ENCODE measurements around the gene DLK1.

DLK1 gene

DNA sequence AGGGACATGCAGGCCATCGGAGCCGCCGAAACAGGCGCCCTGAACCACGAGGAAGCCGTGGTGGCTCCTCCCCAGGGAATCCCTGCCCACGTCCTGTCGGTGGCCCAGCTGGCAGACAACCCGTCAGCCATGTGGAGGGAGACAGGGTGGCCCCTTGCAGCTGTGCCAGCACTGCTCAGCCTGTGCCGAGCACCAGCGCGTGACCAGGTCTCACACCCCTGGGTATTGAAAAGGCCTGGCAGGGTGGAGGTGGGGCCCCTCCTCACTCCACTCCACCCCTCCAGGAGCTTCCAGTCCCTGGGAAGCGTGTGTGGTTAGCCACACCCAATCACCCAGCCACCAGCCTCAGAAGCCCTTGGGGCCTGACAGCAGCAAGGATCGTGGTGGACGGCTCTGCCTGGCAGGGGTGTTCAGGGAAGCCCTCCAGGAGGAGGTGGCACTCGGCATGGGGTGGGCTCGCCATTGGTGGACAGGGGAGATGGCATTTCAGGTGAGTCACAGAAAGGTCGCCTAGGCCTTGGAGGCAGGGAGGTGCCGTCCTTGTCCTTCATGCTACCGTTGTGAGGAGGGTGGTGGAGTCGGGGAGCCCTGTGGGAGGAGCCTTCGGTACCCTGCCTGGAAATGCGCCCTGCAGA, 12.3 kb upstream of the DLK1 start:
- no peak for DNase-seq (ENCODE audit: low spot score)

DNA sequence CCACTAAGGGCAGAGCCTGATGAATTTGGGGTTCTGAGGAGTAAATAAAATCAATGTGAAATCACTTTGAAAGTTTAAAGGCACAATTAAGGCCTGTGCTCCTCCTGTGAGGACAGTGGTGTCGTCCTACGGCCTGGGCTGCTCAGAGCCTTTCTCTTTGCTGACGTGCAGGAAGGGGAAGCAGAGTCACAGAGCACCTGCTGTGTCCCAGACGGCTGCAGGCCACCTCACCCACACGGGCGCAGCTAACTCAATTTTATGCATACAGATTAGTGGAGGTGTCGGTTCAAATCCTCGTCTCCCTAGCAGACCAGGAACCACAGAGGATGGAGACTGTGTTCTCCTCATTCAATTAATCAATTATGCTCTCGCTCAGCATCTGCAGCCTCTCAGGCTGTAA, 11.4 kb upstream of the DLK1 start:
- no peak for DNase-seq (ENCODE audit: low spot score)

DNA sequence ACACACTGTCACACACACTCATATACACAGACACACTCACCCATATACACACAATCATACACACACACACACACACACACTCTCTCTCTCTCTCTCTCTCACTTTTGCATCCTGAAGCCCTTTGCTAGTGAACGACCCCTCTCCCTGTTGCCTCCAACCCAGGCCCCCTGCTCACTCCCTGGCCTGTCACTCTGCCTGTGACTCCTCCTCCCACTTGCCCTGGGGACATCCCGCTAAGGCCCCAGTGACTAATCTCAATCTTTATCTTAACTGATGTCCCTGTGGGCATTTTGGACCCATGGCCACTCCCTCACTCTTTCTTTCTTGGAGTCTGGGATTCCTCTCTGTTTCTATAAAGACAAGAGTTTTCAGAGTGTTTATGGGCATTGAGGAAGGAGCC, 10.9 kb upstream of the DLK1 start:
- no peak for DNase-seq (ENCODE audit: low spot score)

DNA sequence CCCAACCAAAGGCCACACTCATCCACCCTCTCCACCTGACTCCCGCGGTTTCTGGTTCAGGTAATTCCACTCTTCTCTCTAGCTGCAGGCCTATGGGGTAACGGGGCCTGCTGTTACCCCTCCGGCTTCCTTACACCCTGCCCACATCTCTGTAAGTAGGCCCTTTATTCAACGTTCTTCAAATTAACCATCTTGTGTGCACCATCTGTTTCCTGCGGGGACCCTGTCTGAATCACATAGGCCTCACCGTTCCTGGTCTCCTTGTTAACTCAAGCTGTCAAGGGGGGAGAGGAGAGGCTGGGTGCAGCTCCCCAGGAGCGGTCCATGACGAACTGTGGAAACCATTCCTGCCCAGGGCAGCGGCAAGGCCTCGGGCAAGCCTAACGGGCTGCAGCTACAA, 9.3 kb upstream of the DLK1 start:
- DNase-seq (ENCODE audit: low spot score), result no peak

DNA sequence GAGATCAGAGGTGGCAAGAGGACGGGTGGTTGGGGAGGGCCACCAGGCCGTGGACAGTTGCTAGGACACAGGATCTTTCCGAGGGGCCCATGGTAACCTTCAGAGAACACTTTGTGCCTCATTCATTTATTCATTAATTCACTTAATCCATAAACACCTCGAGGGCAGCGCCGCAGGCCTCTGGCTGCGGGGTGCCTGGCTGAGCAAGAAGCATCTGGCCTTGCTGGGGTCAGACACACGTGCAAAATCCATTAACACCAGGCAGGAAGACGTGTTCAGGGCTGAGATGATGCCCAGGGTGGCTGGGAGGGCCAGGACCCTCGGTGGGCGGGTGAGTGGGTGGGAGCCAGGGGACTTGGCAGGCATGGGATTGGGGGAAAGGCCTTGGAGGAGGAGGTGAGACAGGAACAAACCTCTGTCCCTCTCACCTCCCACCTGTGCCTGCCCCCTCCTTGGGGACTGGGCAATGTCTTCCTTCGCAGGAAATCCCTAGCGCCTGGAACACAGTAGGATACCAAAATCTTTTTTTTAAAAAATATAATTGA, 6.6 kb upstream of the DLK1 start:
- no peak for DNase-seq (ENCODE audit: low spot score)

DNA sequence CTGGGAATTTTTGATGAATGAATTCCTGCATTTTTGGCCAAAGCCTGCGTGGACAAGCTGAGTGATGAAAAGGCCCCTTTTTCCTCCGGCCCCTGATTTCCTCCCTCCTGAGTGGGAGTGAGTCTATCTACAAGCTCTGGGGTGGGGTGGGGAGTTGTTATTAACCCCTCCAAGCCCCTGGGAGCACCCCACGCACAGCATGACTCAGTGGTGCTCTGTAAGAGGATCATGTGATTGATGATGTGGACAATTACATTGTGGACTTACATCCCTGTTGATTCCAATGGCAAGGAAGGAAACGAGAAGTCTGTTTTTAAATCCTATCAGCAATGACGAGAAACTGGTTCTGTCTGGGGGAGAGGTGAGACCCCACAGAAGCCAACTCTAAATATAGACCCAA, 5.1 kb upstream of the DLK1 start:
- DNase-seq (ENCODE audit: low spot score), result no peak

DNA sequence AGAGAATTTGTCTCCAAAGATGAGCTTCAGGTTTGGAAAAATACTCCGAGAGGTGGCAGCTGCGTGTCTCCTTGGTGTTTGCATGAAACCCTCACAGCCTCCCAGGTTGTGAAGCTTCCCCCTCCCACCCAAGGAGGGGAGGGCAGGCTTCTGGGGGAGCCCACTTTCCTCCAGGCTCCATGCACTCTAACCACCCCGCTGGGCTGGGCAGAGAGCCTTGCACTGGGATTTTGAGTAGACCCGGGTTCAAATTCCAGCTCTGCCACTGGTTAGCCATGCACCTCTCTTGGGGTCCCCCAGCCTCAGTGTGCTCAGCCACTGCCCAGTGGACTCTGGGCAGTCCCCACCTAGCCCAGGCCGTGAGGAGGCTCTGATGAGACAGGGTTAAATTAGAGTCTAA, 4.3 kb upstream of the DLK1 start:
- DNase-seq (ENCODE audit: low spot score), result no peak

DNA sequence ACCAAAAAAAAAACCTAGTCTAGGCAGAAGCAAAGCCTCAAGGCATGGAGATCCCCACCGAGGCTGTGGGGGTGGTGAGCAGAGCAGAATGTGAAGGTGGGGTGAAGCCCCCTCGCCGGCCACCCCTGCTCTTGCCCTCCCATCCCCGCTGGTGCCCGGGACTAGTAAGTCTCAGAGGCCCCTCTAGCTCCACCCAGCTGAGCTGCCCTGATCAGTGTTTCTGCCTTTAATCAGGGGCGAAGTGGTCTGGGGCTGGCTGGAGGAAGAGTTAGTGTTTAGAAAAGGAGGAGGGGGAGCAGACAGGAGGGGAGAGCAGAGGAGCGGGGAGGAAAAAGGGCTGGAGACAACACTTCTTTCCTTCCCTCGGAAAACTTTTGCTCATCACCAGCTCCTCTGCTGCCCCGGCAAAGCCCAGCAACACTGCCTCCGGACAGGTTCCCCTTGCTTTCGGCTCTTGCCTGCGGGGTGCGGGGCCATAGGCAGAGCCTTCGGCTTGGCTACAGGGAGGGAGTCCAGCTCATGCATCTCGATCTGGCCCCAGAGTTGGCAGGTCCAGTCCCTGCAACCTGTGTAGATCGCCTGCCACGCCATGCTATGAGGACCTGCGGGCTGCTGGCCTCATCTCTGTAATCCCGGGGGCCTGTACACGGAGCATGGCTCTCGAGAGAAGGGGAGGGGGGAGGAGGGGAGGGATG, 3.4 kb upstream of the DLK1 start:
- DNase-seq (ENCODE audit: low spot score), result no peak

DNA sequence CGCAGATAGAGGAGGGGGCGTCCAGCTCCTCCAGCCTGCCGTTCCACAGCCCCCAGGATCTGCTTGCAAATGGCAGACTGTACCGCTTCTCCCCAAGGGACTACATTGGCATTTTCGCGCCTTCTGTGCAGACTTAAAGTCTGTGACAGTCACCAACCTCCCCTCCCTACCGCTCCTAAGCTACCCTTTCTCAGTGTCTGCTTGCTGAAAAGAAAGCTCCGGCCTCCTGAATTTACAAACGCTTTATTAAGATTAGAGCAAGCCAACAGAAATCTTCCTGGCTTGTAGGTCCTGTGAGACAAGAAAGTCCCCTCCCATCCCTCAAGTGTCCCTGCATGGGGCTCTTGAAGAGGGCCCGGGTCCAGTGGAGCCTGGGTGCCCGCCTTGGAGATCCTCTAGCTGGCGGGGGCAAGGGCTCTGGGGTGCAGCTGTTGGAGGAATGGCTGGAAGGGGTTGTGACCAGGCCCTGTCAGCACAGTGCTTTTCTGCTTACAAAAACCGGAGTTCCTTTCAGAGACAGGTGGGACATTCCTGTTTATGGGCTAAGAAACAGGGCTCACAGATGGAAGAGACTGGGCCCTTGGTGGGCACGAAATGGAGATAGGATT, 2.8 kb upstream of the DLK1 start:
- no peak for DNase-seq (ENCODE audit: low spot score)

DNA sequence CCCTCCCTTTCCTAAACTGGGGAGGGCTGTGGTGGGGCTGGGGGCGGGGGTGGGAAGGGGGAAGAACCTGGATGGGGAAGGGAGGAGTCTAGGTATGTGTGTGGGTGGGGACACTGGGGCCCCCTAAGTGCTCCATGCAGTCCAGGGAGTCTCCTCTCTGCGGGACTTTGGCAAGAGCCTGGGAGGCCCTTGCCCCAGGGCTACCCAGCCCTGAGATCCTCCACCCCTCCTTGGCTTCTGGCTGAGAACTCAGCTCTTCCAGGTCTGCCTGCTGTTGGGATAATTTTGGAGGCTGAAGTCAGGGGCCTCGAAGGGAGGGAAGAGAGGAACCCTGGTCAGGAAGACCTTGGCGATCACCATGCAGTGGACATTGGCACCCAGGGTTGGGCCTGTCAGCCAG, 2.2 kb upstream of the DLK1 start:
- DNase-seq (ENCODE audit: low spot score), result no peak

DNA sequence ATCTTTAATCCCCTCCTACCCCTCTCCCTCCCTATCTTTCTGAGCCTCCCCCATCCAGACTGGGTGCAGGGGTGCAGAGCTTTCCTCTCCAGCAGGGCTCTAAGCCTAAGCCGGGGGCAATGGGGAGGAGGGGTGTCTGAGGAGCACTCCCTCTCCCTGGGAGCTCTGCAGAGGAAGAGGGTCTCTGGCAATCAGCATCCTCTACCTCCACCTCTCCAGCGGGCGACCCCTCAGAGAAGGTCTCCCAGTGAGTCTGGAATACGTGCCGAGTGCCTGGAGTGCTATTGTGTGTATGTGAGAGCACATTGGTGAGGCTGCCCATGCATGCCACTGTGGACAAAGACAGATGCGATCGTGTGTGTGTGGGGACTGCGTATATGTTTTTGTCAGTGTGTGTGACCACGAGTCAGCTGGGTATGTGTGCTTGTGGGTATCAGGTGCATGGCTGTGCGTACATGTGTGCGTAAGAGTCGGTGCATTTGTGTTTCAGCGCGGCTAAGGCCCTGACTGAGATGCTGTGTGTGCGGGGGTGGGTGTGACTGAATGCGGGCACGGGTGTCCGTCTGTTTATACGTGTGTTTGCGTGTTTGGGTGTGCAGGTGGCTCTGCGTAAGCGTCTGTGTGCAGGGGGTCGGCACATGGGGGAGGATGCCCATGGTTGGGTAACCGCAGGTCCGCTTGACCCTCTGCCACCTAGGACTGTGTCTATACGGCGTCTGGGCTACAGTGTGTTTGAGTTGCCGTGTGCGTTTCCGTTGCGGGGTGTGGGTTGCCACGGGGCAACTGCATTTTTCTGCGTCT, 905 bp upstream of the DLK1 start:
- DNase-seq (ENCODE audit: low spot score), result no peak

DNA sequence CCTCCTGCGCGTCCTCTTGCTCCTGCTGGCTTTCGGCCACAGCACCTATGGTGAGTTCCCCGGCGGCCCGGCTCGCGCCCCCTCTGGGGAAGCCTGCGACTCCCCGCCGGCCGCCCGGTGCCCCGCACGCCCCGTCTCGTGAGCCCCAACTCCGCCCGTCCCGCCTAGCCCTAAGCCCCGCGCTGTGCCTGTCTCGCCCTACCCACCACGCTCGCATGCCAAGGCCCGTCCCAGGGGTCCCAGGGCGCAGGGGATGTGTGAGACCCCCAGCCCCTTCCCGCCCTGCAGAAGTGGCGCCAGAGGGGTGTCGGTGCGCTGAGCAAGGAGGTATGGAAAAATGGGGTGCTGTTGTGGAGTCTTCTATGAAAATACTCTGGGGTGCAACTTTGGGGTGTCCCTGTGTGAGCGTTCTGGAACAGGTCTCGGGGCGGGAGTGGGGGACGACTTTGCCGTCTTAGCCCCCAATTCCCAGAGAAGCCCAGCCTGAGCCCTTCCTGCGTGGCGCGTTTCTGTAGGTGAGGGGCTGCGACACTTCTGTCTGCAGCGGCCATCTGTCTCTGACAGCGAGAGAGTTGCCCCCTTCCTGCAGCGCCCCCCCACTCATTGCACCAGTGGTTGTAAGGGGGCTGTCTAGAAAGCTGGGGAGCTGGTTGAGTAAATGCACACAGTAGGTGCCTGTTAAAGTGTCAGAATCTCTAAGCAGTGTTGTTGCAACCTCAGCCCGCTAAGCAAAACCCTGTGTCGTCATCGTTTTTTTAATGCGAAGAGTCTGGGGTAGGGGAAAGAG, 587 bp downstream of the DLK1 start:
- no peak for DNase-seq (ENCODE audit: low spot score)

DNA sequence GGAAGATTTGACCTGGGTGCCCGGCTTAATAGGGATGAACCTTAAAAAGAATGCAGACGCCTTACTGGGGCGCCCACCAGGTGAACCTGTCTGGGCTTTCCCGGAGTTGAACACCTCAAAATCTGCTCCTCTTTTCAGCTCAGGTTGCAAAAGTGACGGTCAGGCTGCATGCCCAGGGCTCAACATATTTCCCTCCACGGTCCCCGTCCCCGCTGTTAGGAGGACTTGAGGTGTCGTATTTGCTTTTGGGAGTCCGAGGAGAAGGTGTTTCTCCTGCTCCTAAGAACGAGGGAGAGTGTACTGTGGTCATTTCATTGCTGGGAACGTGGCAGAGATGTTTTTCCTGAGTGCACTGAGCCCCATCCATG, 1.2 kb downstream of the DLK1 start:
- DNase-seq (ENCODE audit: low spot score), result no peak

DNA sequence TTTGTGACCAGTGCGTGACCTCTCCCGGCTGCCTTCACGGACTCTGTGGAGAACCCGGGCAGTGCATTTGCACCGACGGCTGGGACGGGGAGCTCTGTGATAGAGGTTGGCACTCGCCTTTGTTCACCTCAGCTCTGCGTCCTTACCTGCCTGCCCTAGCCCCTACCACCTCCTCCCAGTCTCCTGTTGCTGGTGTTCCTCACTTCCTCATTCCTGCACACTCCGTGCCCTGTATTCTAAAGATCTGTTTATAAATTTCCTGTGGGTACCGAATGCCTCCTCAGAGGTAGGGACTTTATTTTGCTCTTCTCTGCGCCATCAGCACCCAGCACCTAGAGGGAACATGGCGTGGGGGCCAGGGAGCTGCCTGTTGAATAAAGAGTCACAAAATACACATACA, 2.3 kb downstream of the DLK1 start:
- no peak for DNase-seq (ENCODE audit: low spot score)

DNA sequence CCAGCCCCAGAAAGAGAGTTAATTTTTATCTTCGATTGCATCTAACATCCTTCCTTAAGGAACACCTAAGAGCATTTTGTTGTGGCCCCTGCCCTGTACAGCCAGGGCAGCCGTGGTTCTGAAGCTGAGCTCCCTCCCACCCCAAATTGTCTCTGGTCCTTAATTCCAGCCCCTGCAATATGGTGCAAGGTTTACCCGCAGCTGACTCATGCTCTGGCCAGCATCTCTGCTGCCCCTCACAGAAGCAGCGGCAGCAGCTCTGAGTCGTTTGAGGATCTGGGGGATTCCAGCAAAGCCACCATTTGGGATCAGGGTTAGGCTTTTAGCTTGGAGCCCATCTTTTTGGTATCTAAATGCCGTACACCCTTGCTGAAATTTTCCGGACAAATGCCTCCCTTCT, 3.3 kb downstream of the DLK1 start:
- no peak for DNase-seq (ENCODE audit: low spot score)

DNA sequence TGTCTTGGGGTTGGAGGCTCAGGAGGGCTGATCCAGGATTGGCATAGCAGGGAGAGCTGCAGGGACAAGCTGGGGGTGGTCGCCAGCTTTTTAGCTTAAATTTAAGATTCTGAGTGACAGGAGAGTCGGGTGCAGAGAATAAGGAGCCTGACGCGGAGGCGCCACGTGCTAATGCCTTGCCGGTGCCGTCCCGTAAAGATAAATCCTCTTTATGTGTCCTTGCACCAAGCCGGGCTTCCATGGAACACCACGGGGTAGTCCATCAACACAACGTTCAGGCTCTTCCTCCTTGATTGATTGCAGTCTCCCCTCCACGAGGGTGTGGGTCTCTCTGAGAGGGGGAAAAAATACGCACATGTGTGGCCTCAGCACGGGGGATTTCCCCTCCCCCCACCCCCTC, 3.9 kb downstream of the DLK1 start:
- DNase-seq (ENCODE audit: low spot score), result no peak

DNA sequence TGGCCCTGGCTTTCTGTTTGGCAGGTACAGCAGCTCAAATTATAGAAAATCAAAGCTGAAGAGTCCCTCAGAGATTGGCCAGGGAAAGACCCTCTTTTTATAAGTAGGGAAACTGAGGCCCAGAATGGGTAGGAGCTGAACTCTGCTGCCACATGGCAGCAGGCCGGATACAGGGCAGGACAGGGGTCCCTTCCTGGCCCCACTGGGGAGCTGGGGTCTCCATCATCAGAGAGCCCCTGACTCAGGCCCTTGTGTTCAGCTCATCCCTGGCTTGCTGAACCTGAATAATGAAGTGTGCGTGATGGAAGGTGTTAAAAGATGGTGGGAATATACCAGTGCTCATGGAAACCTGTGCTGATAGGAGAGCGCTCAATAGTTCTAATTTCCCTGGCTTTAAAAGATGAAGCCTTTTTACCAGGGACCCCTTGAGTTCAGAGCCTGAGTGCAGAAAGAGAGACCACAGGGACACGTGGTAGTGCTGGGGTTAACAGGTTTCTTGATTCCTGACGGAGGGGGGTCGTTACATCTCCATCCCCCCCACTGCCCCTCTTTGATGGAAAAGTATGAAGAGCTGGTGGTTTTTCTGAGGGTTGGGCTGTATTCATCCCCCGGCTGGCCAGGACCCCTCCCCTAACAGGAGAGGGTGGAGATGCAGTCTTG, 4.4 kb downstream of the DLK1 start:
- DNase-seq (ENCODE audit: low spot score), result no peak

DNA sequence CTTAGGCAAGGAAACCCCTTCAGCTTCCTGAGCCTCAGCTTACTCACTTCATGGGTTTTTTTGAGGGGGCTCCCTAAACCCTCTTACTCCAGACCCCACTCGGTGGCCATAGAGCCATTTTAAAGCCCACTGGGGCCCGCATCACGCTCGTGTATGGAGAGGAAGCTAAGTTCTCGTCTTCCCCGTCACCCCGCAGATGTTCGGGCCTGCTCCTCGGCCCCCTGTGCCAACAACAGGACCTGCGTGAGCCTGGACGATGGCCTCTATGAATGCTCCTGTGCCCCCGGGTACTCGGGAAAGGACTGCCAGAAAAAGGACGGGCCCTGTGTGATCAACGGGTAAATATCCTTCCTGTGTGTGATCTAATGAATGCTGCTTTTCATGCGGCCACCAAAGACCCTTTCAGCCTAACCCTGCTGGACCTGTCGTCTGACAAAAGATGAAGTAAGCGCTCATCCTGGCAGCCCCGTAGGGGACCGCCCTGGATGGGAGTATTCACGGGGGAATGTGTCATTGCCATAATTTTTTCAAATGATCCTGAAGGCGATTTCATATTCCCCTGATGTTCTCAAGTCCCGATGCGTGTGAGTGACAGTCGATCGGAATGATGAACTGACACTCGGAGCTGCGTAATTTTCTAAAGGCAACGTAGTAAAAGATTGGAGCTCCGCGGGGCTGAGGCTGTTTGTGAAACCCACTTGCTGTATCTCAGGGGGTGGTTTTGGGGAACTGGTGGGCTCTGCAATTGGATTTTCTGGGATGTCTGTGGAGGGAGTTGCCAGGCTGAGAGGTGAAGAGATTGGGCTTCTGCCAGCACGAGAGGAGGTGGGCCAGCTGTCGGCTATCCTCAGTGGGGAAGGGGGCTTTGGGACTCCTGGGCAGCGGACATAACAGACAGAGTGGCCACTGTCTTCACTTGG, 5.4 kb downstream of the DLK1 start:
- DNase-seq (ENCODE audit: low spot score), result no peak

DNA sequence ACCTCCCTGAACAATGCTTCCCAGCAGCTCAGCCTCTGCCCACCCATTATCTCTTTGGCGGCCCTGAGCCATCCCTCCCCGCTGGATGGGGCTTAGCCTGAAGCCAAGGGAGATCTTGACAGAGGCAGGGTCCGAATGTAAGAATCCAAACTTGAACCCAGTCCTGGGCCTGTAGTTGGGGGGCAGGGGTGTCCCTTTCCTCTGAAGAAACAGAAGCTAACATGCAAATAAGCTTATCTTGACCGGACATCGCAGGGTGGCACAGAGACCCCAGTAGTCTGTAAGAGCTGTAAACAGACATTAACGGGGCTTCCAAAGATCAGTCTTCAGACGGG, 6.0 kb downstream of the DLK1 start:
- no peak for DNase-seq (ENCODE audit: low spot score)

DNA sequence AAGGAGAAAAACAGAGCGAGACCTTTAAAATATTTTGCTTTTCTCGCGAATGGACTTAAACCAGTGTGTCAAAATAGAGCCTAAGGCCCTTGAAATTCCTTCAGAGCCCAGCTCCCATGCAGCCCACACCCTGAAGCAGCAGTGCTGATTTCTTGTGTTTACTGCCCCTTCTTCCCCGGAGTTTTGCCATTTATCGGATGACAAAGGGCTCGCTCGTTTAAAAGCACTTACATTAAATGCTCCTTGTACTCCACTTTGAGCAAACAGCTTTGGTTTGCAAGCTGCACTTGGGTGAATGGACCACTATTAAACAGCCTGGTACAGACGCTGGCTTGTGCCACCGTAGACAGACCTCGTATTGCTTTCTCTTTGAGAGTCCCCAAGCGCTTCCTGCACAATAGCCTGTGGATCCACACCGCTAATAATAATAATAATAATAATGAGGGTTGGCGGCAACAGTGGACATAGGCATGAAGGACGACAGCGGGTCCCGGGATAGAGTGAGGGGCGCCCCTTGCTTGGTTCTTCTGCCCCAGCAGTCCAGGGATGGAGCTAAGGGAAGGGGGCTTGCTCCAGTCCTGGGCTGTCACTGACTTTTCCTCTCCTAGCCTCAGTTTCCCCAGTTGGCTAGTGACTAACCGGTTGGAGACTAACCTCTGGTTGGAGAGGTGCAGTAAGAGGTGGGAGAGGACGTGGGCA, 6.6 kb downstream of the DLK1 start:
- DNase-seq (ENCODE audit: low spot score), result no peak
